ENCODE data around the gene GNG12. TPM values are rescaled to one million over a fixed set of nuclear protein-coding genes. Genes with fewer than 3 reads are reported as not detected.

The GNG12 gene
- total RNA-seq, 4 donors from 2014 or later = 17.9 to 24.5 (median 22.1) TPM

DNA sequence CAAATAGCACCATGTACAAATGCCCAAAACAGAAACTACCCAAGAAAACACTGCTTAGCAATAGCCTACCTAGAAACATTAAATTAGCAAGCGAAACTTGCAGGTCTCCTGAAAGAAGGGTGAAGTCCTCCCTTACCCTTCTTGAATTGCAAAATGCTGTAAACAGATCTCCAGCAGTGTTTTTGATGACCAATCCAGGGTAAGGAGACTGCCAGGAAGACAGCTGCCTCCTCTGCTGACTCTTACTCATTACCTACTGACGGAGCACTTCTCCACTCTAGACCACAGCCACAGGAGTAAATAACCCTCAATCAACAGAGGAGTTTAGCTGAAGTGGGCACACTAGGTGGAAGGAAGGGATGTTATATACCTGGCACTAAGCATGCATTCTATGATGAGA lies 180.5 kb downstream of the GNG12 start:
- peak overlapping the region in 1 of 4 donors; percentile 26 for H3K4me3 ChIP-seq
- DNase-seq = peak; percentile 86 to 88
- in situ Hi-C loops (cut with MboI; ENCODE audit: low sequenced_read_pairs in 4 of 4) = loop anchor here in 1 of 4 donors (5.0 kb wide), 1 partner anchor 80 kb away; no protein-coding TSS in a partner anchor
- ATAC-seq = peak; percentile 100
- H3K27ac ChIP-seq = peak overlapping the region; percentile 79 to 87 (median 82)
- no peaks in the 10 kb centered on the region for H3K9me3 ChIP-seq
- H3K4me1 ChIP-seq = peaks cover 13 to 17% of the 10 kb centered on the region in 2 donors
- TF ChIP-seq POLR2A (IDR thresholded peaks at IDR 0.05) = peak; percentile 61 to 83
- TF ChIP-seq, protein P1, sequence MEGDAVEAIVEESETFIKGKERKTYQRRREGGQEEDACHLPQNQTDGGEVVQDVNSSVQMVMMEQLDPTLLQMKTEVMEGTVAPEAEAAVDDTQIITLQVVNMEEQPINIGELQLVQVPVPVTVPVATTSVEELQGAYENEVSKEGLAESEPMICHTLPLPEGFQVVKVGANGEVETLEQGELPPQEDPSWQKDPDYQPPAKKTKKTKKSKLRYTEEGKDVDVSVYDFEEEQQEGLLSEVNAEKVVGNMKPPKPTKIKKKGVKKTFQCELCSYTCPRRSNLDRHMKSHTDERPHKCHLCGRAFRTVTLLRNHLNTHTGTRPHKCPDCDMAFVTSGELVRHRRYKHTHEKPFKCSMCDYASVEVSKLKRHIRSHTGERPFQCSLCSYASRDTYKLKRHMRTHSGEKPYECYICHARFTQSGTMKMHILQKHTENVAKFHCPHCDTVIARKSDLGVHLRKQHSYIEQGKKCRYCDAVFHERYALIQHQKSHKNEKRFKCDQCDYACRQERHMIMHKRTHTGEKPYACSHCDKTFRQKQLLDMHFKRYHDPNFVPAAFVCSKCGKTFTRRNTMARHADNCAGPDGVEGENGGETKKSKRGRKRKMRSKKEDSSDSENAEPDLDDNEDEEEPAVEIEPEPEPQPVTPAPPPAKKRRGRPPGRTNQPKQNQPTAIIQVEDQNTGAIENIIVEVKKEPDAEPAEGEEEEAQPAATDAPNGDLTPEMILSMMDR (IDR thresholded peaks at IDR 0.05 in 4 of 5, conservative IDR thresholded peaks at IDR 0.05 in 1 of 5) = peak in 1 of 5 experiments; percentile 17
- no peaks in the 10 kb centered on the region for H3K36me3 ChIP-seq
- H3K27me3 ChIP-seq = no peaks in the 10 kb centered on the region
- intact Hi-C loops (cut with DNase I; ENCODE audit: low total_unique reads) = loop anchor here (1.0 to 5.0 kb wide), 3 partner anchors 33 to 91 kb away; partner anchors contain the start of gene GADD45A

Other genes with a start within 250 kb of the GNG12 start
- gene GADD45A, start 148.3 kb downstream of the GNG12 start, total RNA-seq = 100 to 1,000 TPM in 3 of 4 donors, 10 to 100 TPM in 1; 80.4 to 188 (median 142) TPM
- under 1 TPM in 3 of 4 donors, not detected in 1; 0.44 to 0.71 (median 0.59) TPM for gene DIRAS3, start 217.2 kb upstream of the GNG12 start, total RNA-seq